NCI-H146 treated with DMSO at 0.1 percent for 48 hours (cell line): Measurements from ENCODE around the gene SLC22A12.

ENCODE experiments used
- DNase-seq: peaks from one replicate; lab custom pipeline; 2025; ENCODE audit not compliant: unreplicated experiment; lab: John Stamatoyannopoulos, UW

Gene SLC22A12

GRCh38 chr11:64643920-64644646 is 53.1 kb downstream of the SLC22A12 start:
- no peak for DNase-seq

GRCh38 chr11:64644647-64645275 is 53.7 kb downstream of the SLC22A12 start:
- DNase-seq: no peak

- no peak for DNase-seq
Observed at GRCh38 chr11:64647019-64647779, 56.2 kb downstream of the SLC22A12 start.

GRCh38 chr11:64648551-64648950 is 57.5 kb downstream of the SLC22A12 start:
- no peak for DNase-seq

- no peak for DNase-seq
Observed at GRCh38 chr11:64649291-64649697, 58.3 kb downstream of the SLC22A12 start.

- DNase-seq: no peak
Observed at GRCh38 chr11:64650923-64651523, 60.0 kb downstream of the SLC22A12 start.
